Superior temporal gyrus (tissue), 1 donor: ENCODE measurements around the gene CARD14.
"Not testable (repeated sequence)": the region's sequence is repeated elsewhere in the genome, so short reads cannot be mapped to it uniquely, and the experiment has no call there.

ENCODE experiments used
- DNase-seq: peaks from one replicate; pipeline ENCODE4 v3.0.0-alpha.2; 2016; ENCODE audit errors: extremely low spot score

The CARD14 gene

GRCh38 chr17:80248894-80249710 lies 79.3 kb downstream of the CARD14 start:
- DNase-seq = no peak

- DNase-seq = no peak
Measured at GRCh38 chr17:80251966-80252365, 82.1 kb downstream of the CARD14 start.

GRCh38 chr17:80252871-80253270 lies 83.0 kb downstream of the CARD14 start:
- no peak for DNase-seq

- DNase-seq = no peak
Measured at GRCh38 chr17:80253631-80254395, 84.0 kb downstream of the CARD14 start.

GRCh38 chr17:80254396-80255251 lies 84.8 kb downstream of the CARD14 start:
- no peak for DNase-seq

- DNase-seq = no peak
Measured at GRCh38 chr17:80256034-80256350, 86.2 kb downstream of the CARD14 start.

GRCh38 chr17:80257716-80258213 lies 87.9 kb downstream of the CARD14 start:
- no peak for DNase-seq

- DNase-seq = not testable (repeated sequence)
Measured at GRCh38 chr17:80258296-80258695, 88.5 kb downstream of the CARD14 start.
